Peyer's patch (tissue), 4 donors: ENCODE data around the gene CIB4.

Experiments used
- CTCF ChIP-seq, 6 experiments: fragments of 450-650 bp in 4 of 6; fragments of 200-600 bp in 2 of 6; sonication (generic) in 1 of 6; IDR thresholded peaks; one replicate each; pipeline ENCODE4 v1.5.1; 2017 to 2019; ENCODE audit warnings: antibody characterized with exemption in 6 of 6, mild to moderate bottlenecking in 3 of 6, moderate library complexity in 1 of 6
- POLR2A ChIP-seq, 2 donors: fragments of 450-650 bp; IDR thresholded peaks; one replicate each; pipeline ENCODE4 v1.5.1; 2017; ENCODE audit warnings: antibody characterized with exemption in 2 of 2, mild to moderate bottlenecking in 2 of 2, moderate library complexity in 2 of 2

GRCh38 chr2:26572591-26572990 is 68.6 kb downstream of the CIB4 start:
- TF ChIP-seq POLR2A (IDR thresholded peaks at IDR 0.05) (no peak), CTCF (IDR thresholded peaks at IDR 0.05) (no peak)
